Testis (tissue), 2 donors: ENCODE results near the gene TUBAL3.

Experiments
- CTCF ChIP-seq, 3 experiments: fragments of 450-650 bp in 2 of 3; fragments of 200-600 bp in 1 of 3; sonication (generic) in 1 of 3; IDR thresholded peaks; one replicate each; pipeline ENCODE4 v1.5.1; 2016 to 2019; ENCODE audit warnings: antibody characterized with exemption in 3 of 3, mild to moderate bottlenecking in 2 of 3, moderate library complexity in 1 of 3
- POLR2A ChIP-seq: fragments of 450-650 bp; IDR thresholded peaks from one replicate; pipeline ENCODE4 v1.6.1; 2017; ENCODE audit warnings: antibody characterized with exemption, mild to moderate bottlenecking, moderate library complexity

GRCh38 chr10:5370493-5371352, 33.9 kb downstream of the TUBAL3 start:
- TF ChIP-seq CTCF (IDR thresholded peaks at IDR 0.05) (no peak), POLR2A (no peak)
